GM19463 (cell line): ENCODE data around the gene COX19.

Source experiments
- ATAC-seq: cut with Tn5 transposase; IDR thresholded peaks from one replicate; pipeline ENCODE4 v1.9.1; 2021; ENCODE audit warnings: mild to moderate bottlenecking, moderate library complexity; ENCODE audit not compliant: unreplicated experiment

The COX19 gene

GRCh38 chr7:974820-975681, at the start of gene COX19:
Gene COX19 (minus strand): TSS chr7:975549. CDS start chr7:975509, 40 bp downstream.
- peak; percentile 65 for ATAC-seq

GRCh38 chr7:1024331-1024841, 49.0 kb upstream of the COX19 start:
- peak; percentile 56 for ATAC-seq

GRCh38 chr7:1022801-1023465, 47.6 kb upstream of the COX19 start:
- no peak for ATAC-seq

GRCh38 chr7:1022356-1022755, 47.0 kb upstream of the COX19 start:
- ATAC-seq: no peak

GRCh38 chr7:1021931-1022330, 46.6 kb upstream of the COX19 start:
- no peak for ATAC-seq

- no peak for ATAC-seq
Measured at GRCh38 chr7:1021366-1021765, 46.0 kb upstream of the COX19 start.

- no peak for ATAC-seq
Measured at GRCh38 chr7:1020849-1021251, 45.5 kb upstream of the COX19 start.

- no peak for ATAC-seq
Measured at GRCh38 chr7:1019789-1020610, 44.7 kb upstream of the COX19 start.

- no peak for ATAC-seq
Measured at GRCh38 chr7:1019255-1019785, 44.0 kb upstream of the COX19 start.

GRCh38 chr7:1018334-1018695, 43.0 kb upstream of the COX19 start:
- no peak for ATAC-seq

GRCh38 chr7:1017586-1018333, 42.4 kb upstream of the COX19 start:
- no peak for ATAC-seq

- no peak for ATAC-seq
Measured at GRCh38 chr7:1016577-1017531, 41.5 kb upstream of the COX19 start.

GRCh38 chr7:1015196-1016121, 40.1 kb upstream of the COX19 start:
- ATAC-seq: no peak

- ATAC-seq: no peak
Measured at GRCh38 chr7:1014681-1015080, 39.3 kb upstream of the COX19 start.

- ATAC-seq: no peak
Measured at GRCh38 chr7:1013581-1013980, 38.2 kb upstream of the COX19 start.

- no peak for ATAC-seq
Measured at GRCh38 chr7:1012716-1013095, 37.4 kb upstream of the COX19 start.

- ATAC-seq: no peak
Measured at GRCh38 chr7:1012004-1012715, 36.8 kb upstream of the COX19 start.
